T-helper 9 cell (primary cell): ENCODE results near the gene ABCF1.

Source experiments
- DNase-seq: peaks from one replicate; pipeline ENCODE4 v3.0.0-alpha.2; 2020

ABCF1 gene

GRCh38 chr6:30560930-30561329, 10.3 kb upstream of the ABCF1 start:
- DNase-seq = no peak

GRCh38 chr6:30562470-30563425, 8.5 kb upstream of the ABCF1 start:
- no peak for DNase-seq

- DNase-seq = no peak
Observed at GRCh38 chr6:30564114-30564513, 7.1 kb upstream of the ABCF1 start.

- no peak for DNase-seq
Observed at GRCh38 chr6:30565772-30566171, 5.5 kb upstream of the ABCF1 start.

GRCh38 chr6:30568245-30568644, 3.0 kb upstream of the ABCF1 start:
- no peak for DNase-seq

GRCh38 chr6:30570263-30570662, 979 bp upstream of the ABCF1 start:
- DNase-seq = no peak

- DNase-seq = no peak
Observed at GRCh38 chr6:30570740-30571074, 535 bp upstream of the ABCF1 start.

- DNase-seq = no peak
Observed at GRCh38 chr6:30571762-30572082, 480 bp downstream of the ABCF1 start.

GRCh38 chr6:30572148-30572547, 906 bp downstream of the ABCF1 start:
- no peak for DNase-seq

- DNase-seq = no peak
Observed at GRCh38 chr6:30573113-30573512, 1.9 kb downstream of the ABCF1 start.

GRCh38 chr6:30578051-30578450, 6.8 kb downstream of the ABCF1 start:
- DNase-seq = no peak

GRCh38 chr6:30583921-30584320, 12.7 kb downstream of the ABCF1 start:
- no peak for DNase-seq

- DNase-seq = no peak
Observed at GRCh38 chr6:30589754-30590358, 18.6 kb downstream of the ABCF1 start.

GRCh38 chr6:30590509-30590908, 19.3 kb downstream of the ABCF1 start:
- DNase-seq = no peak

- no peak for DNase-seq
Observed at GRCh38 chr6:30591008-30591407, 19.8 kb downstream of the ABCF1 start.

- no peak for DNase-seq
Observed at GRCh38 chr6:30592287-30592686, 21.0 kb downstream of the ABCF1 start.

GRCh38 chr6:30597315-30598144, 26.3 kb downstream of the ABCF1 start:
- peak; percentile 82 for DNase-seq

- no peak for DNase-seq
Observed at GRCh38 chr6:30598912-30599624, 27.8 kb downstream of the ABCF1 start.

GRCh38 chr6:30599625-30600324, 28.5 kb downstream of the ABCF1 start:
- no peak for DNase-seq

GRCh38 chr6:30600451-30600961, 29.3 kb downstream of the ABCF1 start:
- no peak for DNase-seq

- DNase-seq = no peak
Observed at GRCh38 chr6:30601436-30601814, 30.2 kb downstream of the ABCF1 start.
